GM13977 (cell line): ENCODE data around the gene ARHGAP24.

Experiments used
- DNase-seq: peaks from one replicate; pipeline ENCODE4 v3.0.0; 2012; ENCODE audit warnings: low spot score
- CTCF ChIP-seq: IDR thresholded peaks from 2 replicates; pipeline ENCODE4 v1.5.1; 2012; ENCODE audit warnings: mild to moderate bottlenecking, control low read depth; ENCODE audit not compliant: insufficient read depth; ENCODE audit errors: extremely low read depth, missing control alignments
- in situ Hi-C: fragments of 300-500 bp; cut with MboI; formaldehyde crosslinking; loops from one replicate; pipeline ENCODE4 v1.12.0; 2022; ENCODE audit warnings: low sequenced_read_pairs, low pct_unique_long_range_greater_than_20kb, mixed read lengths, inconsistent platforms; ENCODE audit not compliant: unreplicated experiment

ARHGAP24 gene

DNA sequence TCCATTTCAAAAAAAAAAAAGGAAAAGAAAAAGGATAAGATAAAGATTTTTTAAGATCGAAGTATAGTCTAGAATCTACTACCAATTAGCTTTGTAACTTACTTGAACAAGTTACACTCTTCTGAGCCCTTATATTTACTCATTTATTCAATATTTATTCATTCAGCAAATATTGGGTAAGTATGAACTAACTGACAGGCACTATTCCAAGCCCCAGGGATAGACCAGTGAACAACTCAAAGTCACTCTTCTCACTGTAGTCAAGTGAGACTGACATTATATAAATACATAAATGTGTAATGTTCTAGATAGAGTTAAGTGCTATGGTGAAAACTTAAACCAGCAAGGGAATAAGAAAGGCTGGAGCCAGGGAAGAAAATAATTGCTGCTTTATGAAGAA, 131.6 kb downstream of the ARHGAP24 start:
- no peak for DNase-seq
- TF ChIP-seq CTCF = no peak
- in situ Hi-C loops = no loop called here

GRCh38 chr4:85607624-85608023, 132.7 kb downstream of the ARHGAP24 start:
- TF ChIP-seq CTCF = no peak
- DNase-seq = peak; percentile 4
- in situ Hi-C loops = no loop called here

GRCh38 chr4:85610450-85610849, 135.5 kb downstream of the ARHGAP24 start:
- DNase-seq = peak; percentile 75
- in situ Hi-C loops = no loop called here
- TF ChIP-seq CTCF = no peak

GRCh38 chr4:85611661-85612060, 136.7 kb downstream of the ARHGAP24 start:
- no peak for DNase-seq
- in situ Hi-C loops = no loop called here
- TF ChIP-seq CTCF = no peak

- no peak for TF ChIP-seq CTCF
- in situ Hi-C loops = no loop called here
Observed at GRCh38 chr4:85613901-85614300, 139.0 kb downstream of the ARHGAP24 start.

DNA sequence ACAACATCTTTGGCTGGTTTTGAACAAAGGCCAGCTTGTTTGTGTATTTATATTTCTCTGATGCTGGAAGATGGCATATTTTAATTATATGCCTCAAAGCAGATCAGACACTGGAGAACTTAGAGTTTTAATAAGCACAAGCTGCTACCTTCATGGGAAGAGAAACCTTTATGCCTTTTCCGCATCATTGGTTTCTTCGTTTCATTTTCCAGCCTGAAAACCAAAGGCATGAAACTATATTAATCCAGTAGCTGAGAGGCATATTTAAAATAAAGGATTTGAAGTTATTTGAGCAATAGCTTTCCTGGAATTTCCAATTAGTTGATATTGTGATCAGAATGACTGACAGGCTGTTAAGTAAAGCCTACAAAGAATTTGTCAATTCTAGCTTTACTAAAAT, 141.0 kb downstream of the ARHGAP24 start:
- DNase-seq = no peak
- in situ Hi-C loops = no loop called here
- no peak for TF ChIP-seq CTCF

More at GRCh38 chr4:85613901-85614300, 139.0 kb downstream of the ARHGAP24 start:
- no peak for DNase-seq

DNA sequence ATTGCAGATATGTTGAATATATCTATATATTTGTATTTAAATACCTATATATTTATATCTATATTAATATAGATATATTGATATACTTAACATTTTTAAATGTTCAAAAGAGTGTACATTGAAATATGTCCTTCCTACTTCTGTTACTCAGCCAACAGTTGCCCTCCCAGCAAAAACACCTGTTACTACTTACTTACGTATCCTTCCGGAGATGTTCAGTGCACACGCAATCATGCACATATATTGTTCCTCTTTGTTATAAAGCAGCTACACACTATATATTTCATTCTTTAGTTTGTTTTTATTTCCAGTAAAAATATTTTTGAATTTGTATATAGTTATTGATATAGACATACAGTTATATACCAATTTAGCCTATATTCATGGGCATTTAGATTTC, 142.3 kb downstream of the ARHGAP24 start:
- in situ Hi-C loops = no loop called here
- no peak for DNase-seq
- TF ChIP-seq CTCF = no peak
